HG02642 (cell line): Measurements from ENCODE around the gene PCAT6.
"Not testable (repeated sequence)": the region's sequence is repeated elsewhere in the genome, so short reads cannot be mapped to it uniquely, and the experiment has no call there.

Experiments
- ATAC-seq: cut with Tn5 transposase; IDR thresholded peaks from one replicate; pipeline ENCODE4 v1.9.1; 2021; ENCODE audit warnings: mild to moderate bottlenecking; ENCODE audit not compliant: unreplicated experiment, poor library complexity

PCAT6 gene

DNA sequence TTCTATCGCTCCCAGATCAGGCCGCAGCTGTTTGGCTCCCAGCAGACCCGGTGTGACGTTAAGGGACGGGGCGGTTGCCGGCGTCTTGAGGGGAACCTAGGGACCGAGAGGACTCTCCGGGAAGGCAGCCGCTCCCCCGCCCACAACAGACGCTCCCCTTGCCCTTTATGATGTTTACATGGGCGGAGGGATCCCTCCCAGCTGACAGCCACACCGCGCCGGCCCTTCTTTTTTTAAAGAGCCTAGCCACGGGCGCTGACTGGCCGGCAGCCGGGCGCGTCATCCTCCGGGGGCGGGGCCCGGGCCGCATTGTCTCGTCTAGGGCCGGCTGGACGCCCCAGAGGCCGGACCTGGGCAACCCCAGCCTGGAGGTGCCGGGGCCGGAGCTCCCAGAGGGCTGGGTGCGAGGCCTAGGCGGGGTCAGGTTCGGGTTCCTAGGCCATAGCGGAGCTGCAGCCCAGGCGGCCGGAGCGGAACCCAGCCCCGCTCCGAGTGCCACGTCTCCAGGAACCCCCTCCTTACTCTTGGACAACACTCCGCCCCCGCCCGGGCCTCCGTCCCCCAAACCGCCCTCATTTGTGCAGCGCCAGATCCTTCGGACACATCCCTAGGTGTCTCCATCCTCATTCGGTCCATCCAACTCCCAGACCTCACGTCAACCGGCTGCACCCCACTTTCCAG is at the start of gene PCAT6:
PCAT6 (plus strand) TSS at position 340 of the 681 bp plus-strand sequence.
- ATAC-seq, result peak; percentile 81

DNA sequence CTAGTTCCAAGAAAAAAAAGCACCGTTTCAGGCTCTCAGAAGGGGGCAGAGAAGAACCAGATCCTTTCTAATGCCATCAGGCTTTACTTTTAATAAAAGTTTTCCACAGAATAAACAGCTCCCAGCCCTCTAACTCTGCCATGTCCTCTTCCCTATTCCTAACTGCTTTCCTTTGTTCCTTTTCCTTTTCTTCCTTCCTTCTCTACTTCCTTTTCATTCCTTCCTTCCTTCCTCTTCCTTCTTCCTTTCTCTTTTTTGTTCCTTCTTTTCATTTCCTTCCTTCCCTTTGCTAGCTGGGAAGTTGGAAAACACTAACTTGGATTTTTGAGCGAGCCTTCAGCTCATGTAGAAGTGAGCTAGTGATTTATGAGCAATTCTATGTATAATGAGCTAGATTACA is 48.7 kb upstream of the PCAT6 start:
- no peak for ATAC-seq

GRCh38 chr1:202765721-202766120 is 45.0 kb upstream of the PCAT6 start:
- no peak for ATAC-seq

GRCh38 chr1:202770135-202770534 is 40.6 kb upstream of the PCAT6 start:
- no peak for ATAC-seq

DNA sequence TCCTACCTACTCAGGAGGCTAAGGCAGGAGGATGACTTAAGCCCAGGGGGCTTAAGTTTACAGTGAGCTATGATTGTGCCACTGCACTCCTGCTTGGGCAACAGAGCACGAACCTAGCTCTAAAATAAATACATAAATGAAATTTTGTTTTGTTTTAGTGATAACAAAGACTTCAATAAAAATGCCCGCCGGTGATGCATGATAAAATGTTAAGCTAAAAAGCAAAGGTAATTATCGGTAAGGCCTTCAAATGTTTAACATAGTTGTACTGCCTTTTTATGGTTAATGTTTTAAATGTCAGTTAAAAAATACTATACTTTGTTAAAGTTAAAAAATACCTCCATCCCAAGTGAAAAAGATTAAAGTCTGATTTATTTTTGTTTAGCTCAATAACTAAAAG is 29.6 kb upstream of the PCAT6 start:
- no peak for ATAC-seq

DNA sequence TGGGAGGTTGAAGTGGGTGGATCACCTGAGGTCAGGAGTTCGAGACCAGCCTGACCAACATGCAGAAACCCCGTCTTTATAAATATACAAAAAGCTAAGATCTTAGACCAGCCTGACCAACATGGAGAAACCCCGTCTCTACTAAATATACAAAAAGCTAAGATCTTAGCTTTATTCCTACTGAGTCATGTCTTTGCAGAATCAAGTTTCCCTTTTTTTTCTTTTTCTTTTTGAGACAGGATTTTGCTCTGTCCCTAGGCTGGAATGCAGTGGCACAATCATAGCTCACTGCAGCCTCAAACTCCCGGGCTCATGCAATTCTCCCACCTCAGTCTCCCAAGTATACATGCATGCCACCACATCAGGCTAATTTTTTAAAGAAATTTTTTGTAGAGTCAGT is 23.9 kb upstream of the PCAT6 start:
- ATAC-seq, result no peak

GRCh38 chr1:202788800-202789199 is 22.0 kb upstream of the PCAT6 start:
- no peak for ATAC-seq

- ATAC-seq, result no peak
Observed at GRCh38 chr1:202791077-202791747, 19.5 kb upstream of the PCAT6 start.

- no peak for ATAC-seq
Observed at GRCh38 chr1:202794051-202794740, 16.6 kb upstream of the PCAT6 start.

- ATAC-seq, result not testable (repeated sequence)
Observed at GRCh38 chr1:202794931-202795330, 15.8 kb upstream of the PCAT6 start.

GRCh38 chr1:202796670-202797069 is 14.1 kb upstream of the PCAT6 start:
- no peak for ATAC-seq

- no peak for ATAC-seq
Observed at GRCh38 chr1:202798260-202798659, 12.5 kb upstream of the PCAT6 start.

DNA sequence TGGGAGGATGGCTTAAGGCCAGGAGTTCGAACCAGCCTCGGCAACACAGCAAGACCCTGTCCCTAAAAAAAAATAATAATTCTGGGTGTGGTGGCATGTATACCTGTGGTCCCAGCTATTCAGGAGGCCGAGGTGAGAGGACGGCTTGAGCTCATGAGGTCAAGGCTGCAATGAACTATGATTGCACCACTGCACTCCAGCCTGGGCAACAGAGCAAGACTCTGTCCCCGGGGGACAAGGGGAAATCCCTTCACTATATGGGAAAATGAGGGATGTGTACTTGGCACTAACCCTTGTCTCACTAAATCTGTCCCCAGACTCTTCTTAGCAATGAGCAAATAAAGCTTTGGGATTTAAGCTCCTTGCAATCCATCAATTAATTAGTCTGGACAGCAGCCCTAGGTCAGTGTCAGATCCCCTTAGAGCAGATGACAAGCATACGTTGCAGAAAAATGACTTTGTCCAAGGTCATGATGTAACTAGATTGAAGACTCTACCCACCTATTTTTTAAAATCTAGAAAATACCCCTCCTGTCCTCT is 11.9 kb upstream of the PCAT6 start:
- ATAC-seq, result no peak

DNA sequence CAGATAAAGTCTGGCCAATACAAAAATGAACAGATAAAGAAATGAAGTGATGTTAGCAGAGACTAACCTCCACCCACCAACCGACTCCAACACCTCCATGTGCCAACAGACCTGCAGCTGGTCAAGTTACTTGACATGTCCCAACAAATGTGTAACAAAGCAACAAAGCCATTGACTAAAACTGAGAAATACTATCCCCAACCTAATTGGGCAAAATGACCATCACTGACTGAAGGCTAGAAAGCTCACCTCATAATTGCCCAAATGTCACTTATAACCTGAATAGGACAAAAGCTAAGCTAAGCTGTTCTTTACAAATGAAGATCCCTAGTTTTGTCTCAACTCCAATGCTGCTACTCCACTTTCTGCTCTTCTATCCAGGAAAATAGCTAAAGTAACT is 10.0 kb upstream of the PCAT6 start:
- no peak for ATAC-seq

GRCh38 chr1:202801175-202801574 is 9.6 kb upstream of the PCAT6 start:
- no peak for ATAC-seq

GRCh38 chr1:202802034-202802433 is 8.7 kb upstream of the PCAT6 start:
- no peak for ATAC-seq

DNA sequence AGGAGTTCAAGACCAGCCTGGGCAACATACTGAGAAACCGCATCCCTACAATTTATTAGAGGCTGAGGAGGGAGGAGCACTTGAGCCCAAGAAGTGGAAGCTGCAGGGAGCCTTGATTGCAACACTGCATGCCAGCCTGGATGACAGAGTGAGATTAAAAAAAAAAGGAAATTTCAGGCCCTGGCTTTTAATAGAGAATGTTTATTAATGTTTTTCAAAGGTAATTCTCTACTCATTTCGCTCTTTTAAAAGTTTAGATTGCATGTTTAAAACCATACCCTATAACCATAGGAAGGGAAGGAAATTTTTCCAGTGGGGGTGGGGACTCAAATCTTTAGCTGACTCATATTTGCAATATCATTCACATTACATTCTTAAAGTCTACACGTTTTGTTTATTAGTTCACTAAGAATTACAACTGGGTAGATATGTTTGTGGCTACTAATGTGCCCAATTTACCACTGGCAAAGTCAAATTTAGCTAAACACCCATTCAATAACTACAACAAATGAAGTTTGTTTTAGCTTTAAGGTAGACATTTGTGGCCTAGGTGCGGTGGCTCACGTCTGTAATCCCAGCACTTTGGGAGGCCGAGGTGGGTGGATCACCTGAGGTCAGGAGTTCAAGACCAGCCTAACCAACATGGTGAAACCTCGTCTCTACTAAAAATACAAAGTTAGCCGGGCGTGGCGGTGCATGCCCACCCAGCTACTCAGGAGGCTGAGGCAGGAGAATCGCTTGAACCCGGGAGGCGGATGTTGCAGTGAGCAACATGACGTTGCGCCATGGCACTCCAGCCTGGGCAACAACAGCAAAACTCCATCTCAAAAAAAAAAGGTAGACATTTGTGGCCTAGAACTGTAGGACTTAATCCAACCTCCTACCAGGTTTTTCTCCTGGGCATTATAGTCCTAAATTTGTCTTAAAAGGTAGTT is 7.5 kb upstream of the PCAT6 start:
- ATAC-seq, result no peak

DNA sequence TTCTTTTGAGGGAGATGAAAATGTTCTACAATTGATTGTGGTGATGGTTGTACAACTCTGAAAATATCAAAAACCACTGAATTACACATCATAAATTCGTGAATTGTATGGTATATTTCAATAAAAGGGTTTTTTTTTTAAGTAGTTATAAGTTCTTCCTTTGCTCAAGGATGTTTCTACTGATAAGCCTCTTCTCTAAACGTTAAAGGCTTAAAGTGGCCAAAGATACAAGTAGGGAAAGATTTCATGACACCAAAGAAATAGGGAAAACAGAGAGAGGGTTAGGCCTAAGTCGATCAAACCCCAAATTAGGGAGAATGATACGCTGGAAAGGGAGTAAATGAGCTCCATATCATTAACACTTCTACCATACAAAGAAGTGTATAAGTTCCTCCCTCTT is 6.6 kb upstream of the PCAT6 start:
- ATAC-seq, result no peak

DNA sequence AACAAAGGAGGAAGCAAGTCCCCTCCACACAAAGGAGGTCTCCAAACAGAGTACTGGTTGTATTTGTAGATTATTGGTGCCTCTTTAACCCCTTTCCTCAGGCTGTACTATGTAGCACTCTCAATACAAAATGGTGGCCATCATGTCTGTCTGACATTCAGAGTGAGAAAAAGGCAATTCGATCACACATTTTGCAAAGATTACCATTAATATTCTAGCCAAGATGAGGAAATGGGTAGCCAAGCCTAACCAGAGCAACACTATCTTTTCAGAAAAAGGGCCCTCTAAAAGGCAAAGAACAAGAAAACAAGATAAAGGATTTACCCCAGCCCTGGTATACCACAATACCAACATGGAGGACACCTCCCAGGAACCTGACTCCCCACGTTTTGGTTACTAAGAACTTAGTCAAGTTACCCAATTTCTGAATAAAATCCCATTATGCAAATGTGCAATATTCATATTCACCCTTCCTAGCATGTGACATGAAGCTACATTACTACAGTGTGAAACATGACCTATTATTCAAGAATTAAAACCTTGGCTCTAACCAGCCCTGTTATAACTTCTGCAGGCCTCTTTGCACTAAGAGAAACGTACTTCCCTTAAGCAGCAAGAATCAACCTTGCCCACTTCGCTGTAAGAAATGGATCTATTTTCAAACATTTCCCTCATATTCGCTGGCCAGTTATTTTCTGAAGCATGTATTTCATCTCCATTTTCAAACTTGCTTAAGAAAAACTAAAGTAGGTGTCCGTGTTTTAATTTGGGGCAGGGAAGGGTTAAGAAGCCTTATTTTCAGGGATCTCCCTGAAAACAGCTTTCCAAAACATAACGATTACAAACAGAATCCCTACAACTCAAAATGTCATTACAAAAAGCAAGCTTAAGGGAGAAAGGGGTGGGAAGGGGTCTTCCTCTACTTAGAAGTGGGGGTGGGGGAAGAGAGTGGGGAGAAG is 4.6 kb upstream of the PCAT6 start:
- no peak for ATAC-seq
